Forelimb muscle (tissue), 1 donor: Measurements from ENCODE around the gene TANGO6. TPM values are rescaled to one million over a fixed set of nuclear protein-coding genes. Genes with fewer than 3 reads are reported as not detected.
"Not testable (repeated sequence)": the region's sequence is repeated elsewhere in the genome, so short reads cannot be mapped to it uniquely, and the experiment has no call there.

Experiments
- DNase-seq: peaks from one replicate; pipeline ENCODE4 v3.0.0-alpha.2; 2013; ENCODE audit warnings: low read depth
- polyA plus RNA-seq: library from polyadenylated mRNA; unstranded; fragments of 120-200 nt; gene quantifications from one replicate; pipeline ENCODE4 v1.2.1, GENCODE V29; 2013; ENCODE audit not compliant: insufficient read length

Gene TANGO6
- polyA plus RNA-seq, 1 donor: 5.7 TPM

DNA sequence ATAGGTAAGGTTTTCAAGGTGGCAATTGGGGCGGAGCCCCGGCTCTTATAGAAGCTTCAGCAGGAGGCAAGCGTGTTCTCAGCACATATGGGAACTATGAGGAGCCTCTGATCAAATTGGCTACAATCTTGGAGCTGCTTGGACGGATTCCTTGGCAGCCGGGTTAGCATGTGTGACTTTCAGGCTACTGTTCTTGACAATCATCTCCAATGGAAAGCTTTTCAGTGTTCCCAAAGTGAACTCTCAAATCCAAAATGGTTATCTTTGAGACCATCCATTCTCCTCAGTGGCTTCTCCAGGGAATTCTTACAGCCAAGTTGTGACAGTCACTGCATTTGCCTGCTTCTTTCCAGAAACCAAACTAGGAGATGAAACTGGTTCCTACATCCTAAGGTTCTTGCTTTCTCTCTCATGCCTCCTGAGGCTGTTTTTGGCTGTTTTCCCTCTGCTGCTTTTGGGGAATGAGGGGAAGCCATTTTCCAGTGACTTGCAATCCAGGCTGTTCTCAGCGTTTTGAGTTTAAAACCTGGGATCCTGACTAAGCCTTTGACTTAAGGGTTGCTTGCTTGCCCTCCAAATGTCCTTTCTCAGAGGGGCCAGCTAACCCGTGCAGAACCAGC lies 273.0 kb downstream of the TANGO6 start:
- no peak for DNase-seq

DNA sequence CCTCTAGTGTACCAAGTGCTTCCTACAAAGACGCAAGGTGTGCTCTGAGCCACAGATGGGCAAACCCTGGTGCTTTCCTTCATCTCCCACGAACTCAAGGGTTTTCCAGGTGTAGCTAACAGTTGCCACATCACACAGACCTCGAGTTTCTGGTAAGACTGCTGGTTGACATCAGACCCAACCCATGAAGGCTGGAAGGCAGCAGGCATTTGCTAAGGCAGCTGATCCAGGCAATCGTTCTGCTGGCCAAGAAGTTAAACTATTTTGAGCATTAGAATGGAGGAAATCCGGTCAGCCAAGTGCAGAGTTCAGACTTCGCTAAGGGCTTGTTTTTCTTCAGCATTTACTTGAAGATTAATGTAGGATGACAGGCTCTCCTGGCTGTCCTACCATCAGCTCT lies 273.6 kb downstream of the TANGO6 start:
- DNase-seq: no peak

DNA sequence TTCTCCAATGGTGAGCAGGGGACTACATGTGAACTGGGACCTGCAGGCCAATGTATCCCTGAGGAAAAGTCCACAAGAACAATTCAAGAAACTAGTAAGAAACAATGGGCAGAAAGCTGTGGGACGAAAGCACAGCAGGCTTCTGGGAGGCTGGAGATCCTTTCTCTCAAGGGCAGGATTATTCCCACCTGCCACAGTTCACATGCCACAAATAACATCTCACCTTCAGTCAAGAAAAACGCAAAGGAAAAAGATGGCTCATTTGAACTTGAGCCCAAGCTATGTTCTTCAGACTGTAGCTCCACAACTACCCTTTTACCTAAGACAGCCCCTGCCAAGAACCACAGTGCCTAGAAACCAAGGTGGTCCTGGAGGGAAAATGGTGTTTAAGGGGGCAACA lies 275.1 kb downstream of the TANGO6 start:
- no peak for DNase-seq

DNA sequence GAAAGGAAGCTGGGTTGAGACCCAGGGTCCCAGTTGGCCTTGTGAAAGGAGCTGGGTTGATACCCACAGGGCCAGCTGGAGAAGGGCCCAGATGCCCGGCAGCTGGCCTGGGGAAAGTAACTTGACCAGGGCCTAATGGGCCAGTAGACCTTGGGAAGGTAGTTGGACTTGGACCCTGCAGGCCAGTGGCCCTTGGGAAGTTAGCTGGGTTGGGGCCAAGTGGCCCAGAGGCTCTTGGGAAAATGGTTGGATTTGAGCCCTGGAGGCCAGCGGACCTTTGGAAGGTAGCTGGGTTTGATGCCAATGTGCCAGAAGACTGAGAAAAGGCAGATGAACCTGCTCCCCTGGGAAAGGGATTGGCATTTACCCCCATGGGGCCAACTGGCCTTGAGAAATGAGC lies 275.7 kb downstream of the TANGO6 start:
- DNase-seq: no peak

DNA sequence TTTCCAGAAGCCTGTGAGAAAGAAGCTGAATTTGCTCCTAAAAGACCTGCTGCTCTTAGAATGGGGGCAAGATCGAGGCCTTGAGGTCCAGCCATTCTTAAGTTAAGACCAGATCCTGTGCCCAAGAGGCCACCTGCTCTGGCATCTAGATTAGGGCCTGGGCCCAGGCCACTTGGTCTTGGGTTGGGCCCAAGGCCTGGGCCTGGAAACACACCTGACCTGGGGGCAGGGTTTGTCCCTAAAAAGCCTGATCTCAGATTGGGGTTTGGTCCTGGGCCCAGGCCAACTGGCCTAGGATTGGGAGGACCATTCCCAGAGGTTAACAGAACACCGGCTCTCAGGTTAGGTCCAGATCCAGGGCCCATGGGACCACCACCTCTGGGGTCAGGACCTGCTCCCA lies 276.2 kb downstream of the TANGO6 start:
- DNase-seq: no peak

DNA sequence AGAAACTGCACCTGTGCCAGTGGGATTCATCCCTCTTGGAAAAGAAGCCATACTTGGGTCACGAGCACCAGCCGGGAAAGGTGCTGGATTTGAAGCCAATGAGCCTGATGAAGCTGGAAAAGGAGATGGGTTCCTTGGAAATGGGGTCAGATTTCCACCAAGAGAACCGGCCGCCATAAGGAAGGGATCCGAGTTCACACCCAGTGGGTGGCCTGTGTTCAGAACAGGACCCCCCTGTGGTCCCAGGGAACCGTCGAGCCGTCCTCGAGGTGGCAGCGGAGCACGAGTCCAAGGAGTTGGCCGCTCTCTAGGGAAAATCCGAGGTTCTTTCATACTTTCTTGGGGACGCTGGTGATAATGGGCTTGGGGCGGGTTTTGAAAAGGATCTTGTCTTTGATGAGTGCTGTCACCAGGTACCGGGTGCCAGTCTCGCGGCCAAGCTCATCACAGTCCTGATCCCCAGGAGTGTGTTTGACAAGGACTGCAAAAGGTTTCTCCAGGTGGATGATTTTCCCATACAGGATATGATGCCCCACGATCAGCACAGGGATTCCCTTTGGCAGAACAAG lies 276.8 kb downstream of the TANGO6 start:
- DNase-seq: no peak

DNA sequence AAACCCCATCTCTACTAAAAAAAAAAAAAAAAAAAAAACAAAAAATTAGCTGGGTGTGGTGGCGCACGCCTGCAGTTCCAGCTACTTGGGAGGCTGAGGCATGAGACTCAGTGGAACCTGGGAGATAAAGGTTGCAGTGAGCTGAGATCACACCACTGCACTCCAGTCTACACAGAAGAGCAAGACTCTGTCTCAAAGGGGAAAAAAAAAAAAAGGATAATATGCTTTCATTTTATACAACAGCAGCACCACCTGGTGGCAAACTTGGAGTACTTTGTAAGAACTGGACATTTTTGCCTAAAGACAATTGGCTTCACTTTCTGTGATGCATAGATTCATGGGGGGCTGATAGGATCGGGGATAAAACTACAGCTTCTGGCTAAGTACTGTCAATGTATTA lies 280.6 kb downstream of the TANGO6 start:
- peak; percentile 43 for DNase-seq

DNA sequence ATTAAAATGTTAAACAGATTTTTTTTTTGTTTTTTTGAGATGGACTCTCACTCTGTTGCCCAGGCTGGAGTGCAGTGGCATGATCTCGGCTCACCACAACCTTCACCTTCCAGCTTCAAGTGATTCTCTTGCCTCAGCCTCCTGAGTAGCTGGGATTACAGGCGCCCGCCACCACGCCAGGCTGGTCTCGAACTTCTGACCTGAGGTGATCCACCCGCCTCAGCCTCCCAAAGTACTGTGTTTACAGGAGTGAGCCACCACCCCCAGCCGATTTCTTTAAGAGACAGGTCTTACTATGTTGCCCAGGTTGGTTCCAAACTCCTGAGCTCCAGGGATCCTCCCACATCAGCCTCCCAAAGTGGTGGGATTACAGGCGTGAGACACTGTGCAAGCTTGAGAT lies 281.1 kb downstream of the TANGO6 start:
- not testable (repeated sequence) for DNase-seq

DNA sequence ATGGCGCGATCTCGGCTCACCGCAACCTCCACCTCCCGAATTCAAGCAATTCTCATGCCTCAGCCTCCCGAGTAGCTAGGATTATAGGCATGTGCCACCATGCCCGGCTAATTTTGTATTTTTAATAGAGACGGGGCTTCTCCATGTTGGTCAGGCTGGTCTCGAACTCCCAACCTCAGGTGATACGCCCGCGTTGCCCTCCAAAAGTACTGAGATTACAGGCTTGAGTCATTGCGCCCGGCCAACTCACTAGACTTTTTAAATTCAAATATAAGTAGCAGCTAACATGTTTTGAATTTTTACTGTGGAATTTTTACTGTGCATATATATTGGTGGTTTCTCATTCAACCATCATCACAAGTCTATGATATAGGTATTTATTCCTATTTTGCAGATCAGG lies 281.6 kb downstream of the TANGO6 start:
- not testable (repeated sequence) for DNase-seq

DNA sequence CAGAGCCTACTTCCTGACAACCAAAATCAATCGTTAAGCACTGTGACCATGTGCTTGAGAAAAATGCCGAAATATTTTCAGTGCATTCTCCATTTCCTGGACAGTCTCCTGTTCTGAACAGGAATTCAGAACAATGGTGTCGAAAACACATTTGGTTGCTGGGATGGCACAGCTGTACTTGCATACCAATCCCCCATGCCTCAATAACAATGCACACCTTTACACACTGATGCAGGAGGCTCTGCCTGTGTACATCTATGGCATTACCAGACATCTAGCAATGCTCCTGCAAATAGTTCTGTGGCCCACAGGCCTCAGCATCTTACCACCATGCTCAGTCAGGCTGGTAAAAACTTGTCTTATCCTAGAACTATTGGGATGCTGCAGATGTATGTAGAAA lies 282.9 kb downstream of the TANGO6 start:
- DNase-seq: no peak

DNA sequence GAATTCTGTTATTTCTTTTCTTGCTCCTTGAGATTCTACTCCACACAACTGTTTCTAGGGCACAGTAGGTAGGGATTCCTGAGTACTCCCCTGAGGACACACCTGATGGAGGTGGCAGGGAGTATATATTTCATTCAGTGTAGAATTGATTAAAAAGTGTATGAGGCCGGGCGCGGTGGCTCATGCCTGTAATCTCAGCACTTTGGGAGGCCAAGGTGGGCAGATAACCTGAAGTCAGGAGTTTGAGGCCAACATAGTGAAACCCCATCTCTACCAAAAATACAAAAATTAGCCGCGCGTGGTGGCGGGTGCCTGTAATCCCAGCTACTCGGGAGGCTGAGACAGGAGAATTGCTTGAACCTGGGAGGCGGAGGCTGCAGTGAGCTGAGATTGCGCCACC lies 283.5 kb downstream of the TANGO6 start:
- not testable (repeated sequence) for DNase-seq

DNA sequence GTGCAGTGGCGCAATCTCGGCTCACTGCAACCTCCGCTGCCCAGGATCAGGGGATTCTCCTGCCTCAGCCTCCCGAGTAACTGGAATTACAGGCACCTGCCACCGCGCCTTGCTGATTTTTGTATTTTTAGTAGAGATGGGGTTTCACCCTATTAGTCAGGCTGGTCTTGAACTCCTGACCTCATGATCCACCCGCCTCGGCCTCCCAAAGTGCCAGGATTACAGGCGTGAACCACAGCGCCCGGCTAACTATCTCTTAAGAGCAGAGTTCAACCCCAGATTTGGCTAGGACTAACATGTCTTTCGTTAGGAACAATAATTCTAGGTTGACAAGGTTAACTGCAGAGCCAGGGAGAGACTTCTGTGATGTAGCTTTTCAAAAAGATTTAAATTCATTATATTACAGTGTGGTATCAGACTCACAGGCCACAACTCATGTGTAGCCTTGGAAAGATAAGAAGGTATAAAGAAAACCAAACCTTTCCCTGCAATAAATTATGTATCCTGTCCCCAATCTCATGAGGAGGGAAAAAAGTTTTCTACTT lies 284.7 kb downstream of the TANGO6 start:
- no peak for DNase-seq

DNA sequence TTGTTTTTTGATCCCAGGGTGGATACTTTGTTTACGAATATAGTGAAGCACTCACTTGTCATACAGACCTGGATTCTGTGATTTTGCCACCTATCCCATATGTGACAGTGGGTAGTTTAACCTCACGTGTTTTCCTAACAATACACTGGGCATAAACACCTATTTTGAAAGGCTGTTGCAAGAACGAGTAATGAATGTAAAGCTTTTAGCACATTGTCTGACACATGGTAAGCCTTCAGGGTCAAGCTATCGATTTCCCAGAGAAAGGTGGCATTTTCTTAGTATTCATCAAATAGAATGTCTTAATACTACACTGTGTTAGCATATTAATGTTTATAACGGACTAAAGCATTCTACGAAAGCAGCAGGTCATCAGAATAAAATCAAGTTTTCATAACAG lies 287.1 kb downstream of the TANGO6 start:
- no peak for DNase-seq

DNA sequence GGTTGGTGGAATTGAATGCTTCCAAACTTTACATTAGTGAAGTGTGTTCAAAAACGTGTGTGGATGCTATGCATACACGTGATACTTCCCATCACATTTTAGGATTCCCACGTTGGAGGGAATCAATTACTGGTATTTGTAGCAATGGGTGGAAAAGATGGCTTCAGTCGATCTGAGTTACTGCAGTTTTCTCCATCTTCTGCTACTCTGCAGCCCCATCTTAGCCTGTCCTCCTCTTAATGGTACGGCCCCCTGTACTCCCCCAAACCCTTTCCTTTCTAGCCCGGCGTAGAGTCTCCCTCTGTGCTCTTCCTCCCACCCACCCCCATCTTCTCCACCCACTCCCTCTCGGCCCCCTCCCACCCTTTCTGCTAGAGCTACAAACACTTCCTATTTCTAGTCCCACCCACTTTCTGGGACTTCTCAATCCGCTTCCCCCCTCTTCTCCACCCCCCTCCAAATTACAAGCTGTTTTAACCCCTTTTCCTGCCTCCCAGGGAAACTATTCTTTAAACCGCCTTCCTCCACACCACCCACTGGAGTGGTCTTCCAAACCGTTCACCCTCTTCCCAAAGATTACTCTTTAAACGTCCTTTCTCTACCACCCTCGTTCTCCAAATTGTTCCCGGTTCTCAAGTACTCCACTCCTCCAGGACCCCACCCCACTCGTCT lies 288.0 kb downstream of the TANGO6 start:
- no peak for DNase-seq

DNA sequence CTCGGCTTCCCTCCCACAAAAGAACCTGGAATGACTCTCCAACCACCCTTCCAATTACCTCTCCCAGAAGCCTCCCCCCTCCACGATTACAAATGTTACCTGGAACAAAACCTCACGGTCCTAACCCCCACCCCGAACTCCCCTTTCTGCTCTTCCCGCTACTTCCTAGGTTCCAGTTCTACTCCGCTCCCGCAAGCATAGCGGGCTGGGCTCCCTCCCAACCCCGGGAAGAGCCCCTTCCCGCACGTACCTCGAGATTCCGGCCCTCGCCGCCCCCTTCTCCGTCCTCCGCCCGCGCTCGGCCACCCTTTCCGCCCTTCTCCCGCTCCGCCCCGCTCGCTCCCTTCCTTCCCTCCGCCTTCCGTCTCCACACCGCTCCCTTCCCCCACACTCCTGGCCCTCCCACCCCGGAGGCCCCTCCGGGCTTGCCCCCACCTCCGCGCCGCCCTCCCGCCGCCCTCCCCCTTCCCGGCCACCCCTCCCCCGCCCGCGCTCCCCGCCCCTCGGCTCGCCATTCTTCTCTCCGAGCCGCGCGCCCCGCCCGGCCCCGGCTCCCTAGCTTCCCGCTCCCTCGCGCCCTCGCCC lies 288.6 kb downstream of the TANGO6 start:
- peak; percentile 41 for DNase-seq

DNA sequence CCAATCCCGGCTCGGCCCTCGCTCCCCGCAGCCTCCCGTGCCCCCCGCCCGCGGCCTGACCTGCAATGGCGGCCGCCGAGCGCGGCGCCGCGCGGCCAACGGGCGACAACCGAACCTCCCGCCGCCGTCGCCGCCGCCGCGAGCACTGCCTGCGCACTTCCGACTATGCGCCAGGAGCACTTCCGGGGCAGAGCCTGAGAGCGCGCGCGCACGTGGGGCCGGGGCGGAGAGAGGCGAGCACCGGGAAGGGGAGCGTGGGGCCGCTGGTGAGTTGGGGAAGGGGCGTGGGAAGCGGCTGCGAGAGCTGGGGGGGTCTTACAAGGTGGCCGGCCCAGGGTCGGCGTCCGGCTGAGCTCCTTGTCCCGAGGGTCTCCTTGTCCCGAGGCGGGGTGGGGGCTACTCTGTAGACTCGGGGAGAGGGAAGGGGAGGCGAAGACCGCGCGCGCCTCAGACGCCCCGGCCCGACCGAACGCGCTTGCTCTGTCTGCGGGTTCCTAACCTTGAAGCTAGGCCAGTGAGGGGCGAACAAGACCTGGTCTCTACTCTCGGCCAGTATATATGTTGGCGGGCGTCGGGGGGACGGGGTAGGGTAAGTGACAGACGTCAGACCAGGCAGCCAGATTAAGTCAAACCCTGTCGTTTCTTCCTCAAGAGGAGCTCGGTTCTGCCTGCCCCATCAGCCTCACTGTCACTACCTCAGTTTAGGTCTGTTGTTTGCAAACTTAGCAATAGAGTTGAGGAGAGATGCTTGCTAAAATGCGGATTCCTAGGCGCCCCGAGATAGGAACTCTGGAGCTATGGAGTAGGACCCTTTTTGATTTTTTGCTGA lies 289.3 kb downstream of the TANGO6 start, which contains the start of the genes CHTF8 and UTP4:
Gene CHTF8, minus strand, starts transcription at position 165 of the 829 bp plus-strand sequence. CDS start 11,130 bp downstream, outside the sequence.
Gene UTP4, plus strand, starts transcription at position 226 of the 829 bp plus-strand sequence. CDS start 811 bp downstream, outside the sequence.
- peak; percentile 46 for DNase-seq

DNA sequence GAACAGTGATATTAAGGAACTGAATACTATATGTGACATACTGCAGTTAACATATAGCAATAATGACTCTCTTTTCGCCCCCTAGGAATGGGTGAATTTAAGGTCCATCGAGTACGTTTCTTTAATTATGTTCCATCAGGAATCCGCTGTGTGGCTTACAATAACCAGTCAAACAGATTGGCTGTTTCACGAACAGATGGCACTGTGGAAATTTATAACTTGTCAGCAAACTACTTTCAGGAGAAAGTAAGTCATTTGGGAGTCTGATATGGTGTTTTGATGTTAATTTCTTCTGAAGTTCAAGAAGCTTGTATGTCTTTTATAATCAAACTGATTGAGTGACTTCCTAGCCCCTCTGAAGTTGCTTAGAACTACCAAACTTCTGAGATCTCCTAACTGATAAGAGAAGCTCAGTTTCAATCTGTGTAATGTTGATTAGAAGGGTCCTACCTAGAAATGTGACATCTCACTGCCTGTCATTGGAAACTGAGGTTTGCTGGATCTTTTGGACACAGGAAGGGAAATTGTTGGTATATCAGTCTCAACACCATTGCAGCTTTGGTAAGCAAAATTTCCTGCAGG lies 290.1 kb downstream of the TANGO6 start:
- DNase-seq: no peak
